HEK293T (cell line): ENCODE data around the gene EIF6.

ENCODE experiments used
- CTCF ChIA-PET: fragments of 350-600 bp; formaldehyde crosslinking; extraction: SDS; loops from one replicate; lab custom pipeline; 2021; ENCODE audit warnings: antibody characterized with exemption, inconsistent platforms; lab: Yijun Ruan, JAX
- POLR2A ChIA-PET: fragments of 350-600 bp; formaldehyde crosslinking; extraction: SDS; loops from one replicate; lab custom pipeline; 2020; ENCODE audit warnings: antibody characterized with exemption, inconsistent platforms; lab: Yijun Ruan, JAX
- DNase-seq: peaks from one replicate; pipeline ENCODE4 v3.0.0; 2012; ENCODE audit warnings: mixed read lengths; ENCODE audit errors: extremely low spot score
- ARNT ChIP-seq: fragments of 450-650 bp; IDR thresholded peaks from 2 replicates; pipeline ENCODE4 v1.6.1; 2017; ENCODE audit warnings: mild to moderate bottlenecking
- BHLHE40 ChIP-seq: fragments of 450-650 bp; IDR thresholded peaks from 2 replicates; pipeline ENCODE4 v1.6.1; 2016; ENCODE audit warnings: mild to moderate bottlenecking, moderate library complexity, borderline replicate concordance
- CTBP1 ChIP-seq: fragments of 450-650 bp; IDR thresholded peaks from 2 replicates; pipeline ENCODE4 v1.6.1; 2016; ENCODE audit warnings: borderline replicate concordance
- ELF4 ChIP-seq: fragments of 450-650 bp; IDR thresholded peaks from 2 replicates; pipeline ENCODE4 v1.6.1; 2017; ENCODE audit warnings: antibody characterized with exemption
- FOXA1 ChIP-seq: fragments of 450-650 bp; IDR thresholded peaks from 2 replicates; pipeline ENCODE4 v1.6.1; 2016; ENCODE audit warnings: mild to moderate bottlenecking
- FOXK2 ChIP-seq: fragments of 450-650 bp; IDR thresholded peaks from 2 replicates; pipeline ENCODE4 v1.6.1; 2016; ENCODE audit warnings: mild to moderate bottlenecking
- FOXM1 ChIP-seq: fragments of 450-650 bp; IDR thresholded peaks from 2 replicates; pipeline ENCODE4 v1.6.1; 2017; ENCODE audit warnings: mild to moderate bottlenecking, borderline replicate concordance
- HDGF ChIP-seq: fragments of 450-650 bp; IDR thresholded peaks from 2 replicates; pipeline ENCODE4 v1.6.1; 2017; ENCODE audit warnings: antibody characterized with exemption, borderline replicate concordance
- L3MBTL2 ChIP-seq: fragments of 450-650 bp; conservative IDR thresholded peaks from 2 replicates; pipeline ENCODE4 v1.6.1; 2016; ENCODE audit warnings: mild to moderate bottlenecking
- LEF1 ChIP-seq: fragments of 450-650 bp; IDR thresholded peaks from 2 replicates; pipeline ENCODE4 v1.6.1; 2017; ENCODE audit warnings: mild to moderate bottlenecking, borderline replicate concordance
- NFRKB ChIP-seq: fragments of 450-650 bp; IDR thresholded peaks from 2 replicates; pipeline ENCODE4 v1.6.1; 2016; ENCODE audit warnings: mild to moderate bottlenecking, moderate library complexity
- PKNOX1 ChIP-seq: fragments of 450-650 bp; IDR thresholded peaks from 2 replicates; pipeline ENCODE4 v1.6.1; 2016
- SP1 ChIP-seq: fragments of 450-650 bp; IDR thresholded peaks from 2 replicates; pipeline ENCODE4 v1.6.1; 2017
- SUZ12 ChIP-seq: fragments of 450-650 bp; IDR thresholded peaks from 2 replicates; pipeline ENCODE4 v1.6.1; 2016; ENCODE audit warnings: mild to moderate bottlenecking
- TARDBP ChIP-seq: fragments of 450-650 bp; IDR thresholded peaks from 2 replicates; pipeline ENCODE4 v1.6.1; 2016
- ZNF384 ChIP-seq: fragments of 450-650 bp; IDR thresholded peaks from 2 replicates; pipeline ENCODE4 v1.6.1; 2016

The EIF6 gene

DNA sequence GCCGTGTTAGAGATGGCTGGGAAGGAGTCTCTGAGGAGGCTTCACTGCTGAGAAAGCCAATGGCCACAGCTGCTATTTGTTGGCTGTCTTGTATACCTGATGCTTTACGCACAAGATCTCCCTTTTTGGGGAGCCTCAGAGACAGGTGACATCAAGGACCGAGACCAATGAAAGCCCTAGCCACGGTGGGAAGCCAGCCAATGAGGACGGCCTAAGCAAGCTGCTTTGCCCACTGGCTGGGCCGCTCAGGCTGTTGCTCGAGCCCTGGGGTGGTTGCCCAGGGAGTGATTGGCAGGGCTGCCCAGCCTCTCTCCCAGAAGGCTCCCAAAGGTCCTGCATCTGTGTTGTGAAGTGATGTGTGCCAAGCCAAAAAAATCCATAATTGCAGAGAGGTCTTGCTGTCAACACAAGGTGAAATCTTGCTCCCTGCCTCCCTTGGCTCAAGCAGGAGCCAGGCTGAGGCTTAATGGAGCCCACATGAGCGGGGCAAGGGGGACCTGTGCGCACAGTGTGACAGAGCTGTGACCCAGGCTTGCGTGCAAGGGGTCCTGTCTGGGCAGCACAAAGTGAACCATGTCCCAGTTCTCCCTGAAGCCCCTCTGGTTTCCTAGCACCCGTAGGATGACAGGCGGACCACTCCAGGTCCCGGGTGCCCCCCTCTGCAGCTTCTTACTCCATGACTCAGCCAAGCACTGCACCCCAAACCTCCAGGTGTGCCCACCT is 11.0 kb downstream of the EIF6 start:
- DNase-seq: no peak
- POLR2A ChIA-PET: interaction anchor here (1.1 to 3.1 kb wide), 2 partner anchors 11 kb away, joined by 4 to 11 read pairs; partner anchors contain the start of gene EIF6
- TF ChIP-seq LEF1: no peak
- CTCF ChIA-PET: no interaction called here

GRCh38 chr20:35271904-35272303 is 12.7 kb downstream of the EIF6 start:
- no peak for TF ChIP-seq LEF1
- no peak for TF ChIP-seq FOXA1
- no peak for TF ChIP-seq NFRKB
- TF ChIP-seq ZNF384: no peak
- TF ChIP-seq ARNT: no peak
- TF ChIP-seq BHLHE40: no peak
- DNase-seq: no peak
- ChIA-PET POLR2A (no interaction called here), CTCF (no interaction called here)

DNA sequence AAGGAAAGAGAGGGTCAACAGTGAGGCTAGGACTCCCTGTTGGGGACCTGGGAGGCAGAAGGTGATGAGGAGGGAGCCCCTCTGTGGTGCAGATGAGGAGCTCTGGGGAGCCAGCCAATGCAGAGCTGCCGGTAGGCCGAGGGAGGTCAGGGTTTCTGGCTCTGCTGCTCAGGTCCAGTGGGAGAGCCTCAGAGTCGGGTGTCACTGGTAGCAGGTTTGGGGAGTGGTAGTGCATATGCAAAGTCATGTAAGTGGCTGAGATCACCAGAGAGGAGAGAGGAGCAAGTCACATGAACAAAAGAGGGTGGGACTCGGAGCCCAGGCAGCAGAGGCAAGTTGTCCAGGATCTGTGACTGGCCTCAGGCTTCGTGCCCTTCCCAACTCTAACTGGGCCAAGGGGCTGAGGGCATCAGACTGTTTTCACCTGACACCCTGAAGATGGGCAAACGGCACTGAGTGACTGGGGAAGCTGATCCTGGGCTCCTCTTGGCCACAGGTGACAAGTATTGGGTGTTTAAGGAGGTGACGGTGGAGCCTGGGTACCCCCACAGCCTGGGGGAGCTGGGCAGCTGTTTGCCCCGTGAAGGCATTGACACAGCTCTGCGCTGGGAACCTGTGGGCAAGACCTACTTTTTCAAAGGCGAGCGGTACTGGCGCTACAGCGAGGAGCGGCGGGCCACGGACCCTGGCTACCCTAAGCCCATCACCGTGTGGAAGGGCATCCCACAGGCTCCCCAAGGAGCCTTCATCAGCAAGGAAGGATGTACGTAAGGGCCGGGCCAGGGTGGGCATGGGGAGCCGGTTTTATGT is 13.3 kb downstream of the EIF6 start:
- POLR2A ChIA-PET: interaction anchor here (0.6 kb wide), 1 partner anchor 101 kb away, joined by 3 read pairs; no protein-coding TSS in a partner anchor

DNA sequence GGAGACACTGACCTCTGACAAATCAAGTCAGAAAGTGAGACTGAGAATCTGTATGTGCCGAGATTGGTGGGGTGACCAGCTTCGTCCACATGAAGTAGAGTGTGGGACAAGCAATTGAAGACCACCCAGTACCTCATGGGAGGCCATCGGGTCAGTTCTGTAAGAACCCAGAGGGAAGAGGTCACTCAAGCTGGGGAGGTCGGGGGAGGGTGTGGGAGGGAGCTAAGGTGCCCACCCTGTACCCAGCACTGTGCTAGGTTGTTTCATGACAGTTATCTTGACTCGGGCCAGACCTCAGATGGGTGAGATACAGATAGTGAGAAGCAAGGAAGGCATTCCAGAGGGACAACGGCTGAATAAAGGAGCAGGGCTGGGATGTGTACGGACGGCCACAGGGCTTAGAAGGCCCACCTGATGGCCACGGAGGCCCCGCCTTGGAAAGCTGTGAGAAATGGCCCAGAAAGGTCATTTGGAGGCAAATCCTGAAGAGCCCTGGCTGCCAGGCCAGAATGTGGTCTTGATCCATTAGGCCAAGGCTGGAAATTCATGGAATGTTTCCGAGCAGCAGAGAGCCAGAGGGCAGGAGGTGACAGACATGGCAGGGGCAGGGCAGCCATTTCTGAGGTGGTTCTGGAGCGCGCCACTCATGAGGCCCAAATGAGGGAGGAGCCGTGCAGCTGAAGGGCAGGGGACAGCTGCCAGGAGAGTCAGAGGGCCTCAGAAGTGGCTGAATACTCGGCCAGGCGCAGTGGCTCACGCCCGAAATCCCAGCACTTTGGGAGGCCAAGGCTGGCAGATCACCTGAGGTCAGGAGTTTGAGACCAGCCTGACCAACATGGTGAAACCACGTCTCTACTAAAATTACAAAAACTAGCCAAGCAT is 14.3 kb downstream of the EIF6 start:
- no peak for DNase-seq
- ChIA-PET CTCF (interaction anchor here (0.6 to 1.3 kb wide), 3 partner anchors 8 to 167 kb away, joined by 3 to 6 read pairs (median 3); no protein-coding TSS in a partner anchor), POLR2A (no interaction called here)
- no peak for TF ChIP-seq HDGF
- no peak for TF ChIP-seq SUZ12
- no peak for TF ChIP-seq PKNOX1
- no peak for TF ChIP-seq FOXM1
- TF ChIP-seq LEF1: no peak
- TF ChIP-seq L3MBTL2: no peak
- TF ChIP-seq SP1: no peak
- no peak for TF ChIP-seq ELF4
- TF ChIP-seq TARDBP: no peak
- no peak for TF ChIP-seq ARNT
- no peak for TF ChIP-seq ZNF384

More for the DNA sequence above, 13.3 kb downstream of the EIF6 start:
- CTCF ChIA-PET: no interaction called here
- no peak for DNase-seq
- TF ChIP-seq ZNF384 (no peak), BHLHE40 (no peak), FOXA1 (no peak), ARNT (no peak), NFRKB (no peak), ELF4 (no peak), CTBP1 (no peak)

GRCh38 chr20:35269055-35269781 is 15.4 kb downstream of the EIF6 start:
- CTCF ChIA-PET: interaction anchor here (0.9 to 1.3 kb wide), 2 partner anchors 9 to 124 kb away, joined by 4 to 6 read pairs; partner anchors contain the start of gene MMP24OS
- TF ChIP-seq L3MBTL2: no peak
- no peak for TF ChIP-seq NFRKB
- TF ChIP-seq LEF1: no peak
- no peak for TF ChIP-seq SUZ12
- no peak for TF ChIP-seq CTBP1
- no peak for TF ChIP-seq PKNOX1
- no peak for TF ChIP-seq ELF4
- no peak for TF ChIP-seq ARNT
- no peak for TF ChIP-seq ZNF384
- no peak for TF ChIP-seq FOXM1
- no peak for TF ChIP-seq FOXA1
- TF ChIP-seq TARDBP: no peak
- TF ChIP-seq SP1: no peak
- no peak for TF ChIP-seq HDGF
- no peak for TF ChIP-seq FOXK2
- no peak for TF ChIP-seq BHLHE40
- DNase-seq: peak; percentile 81
- POLR2A ChIA-PET: no interaction called here

GRCh38 chr20:35267092-35267491 is 17.5 kb downstream of the EIF6 start:
- DNase-seq: no peak

More at GRCh38 chr20:35267092-35267491, 17.5 kb downstream of the EIF6 start:
- ChIA-PET CTCF (interaction anchor here (0.6 kb wide), 1 partner anchor 257 kb away, joined by 4 read pairs; no protein-coding TSS in a partner anchor), POLR2A (no interaction called here)
- no peak for TF ChIP-seq PKNOX1
- TF ChIP-seq L3MBTL2: no peak
- no peak for TF ChIP-seq NFRKB
- no peak for TF ChIP-seq TARDBP
- no peak for TF ChIP-seq CTBP1
- no peak for TF ChIP-seq SUZ12
- TF ChIP-seq ARNT: no peak
- TF ChIP-seq SP1: no peak
- TF ChIP-seq ELF4: no peak
- TF ChIP-seq HDGF: no peak
- no peak for TF ChIP-seq FOXK2
- TF ChIP-seq FOXM1: no peak
- no peak for TF ChIP-seq ZNF384
- TF ChIP-seq BHLHE40: no peak
- no peak for TF ChIP-seq FOXA1
- no peak for TF ChIP-seq LEF1
